H9 (cell line): ENCODE measurements around the gene AIFM2. TPM values are rescaled to one million over a fixed set of nuclear protein-coding genes. Genes with fewer than 3 reads are reported as not detected.

Source experiments
- DNase-seq: peaks from one replicate; pipeline ENCODE4 v3.0.0-alpha.2; 2017
- H2AFZ ChIP-seq: one replicate; pipeline ENCODE4 v1.6.1; 2013; ENCODE audit warnings: mild to moderate bottlenecking, low read length, control low read depth, moderate library complexity
- H2AK5ac ChIP-seq: 2 replicates; pipeline ENCODE4 v1.6.1; 2013; ENCODE audit warnings: low read length, control low read depth, mixed read lengths; ENCODE audit not compliant: insufficient read length
- H2BK120ac ChIP-seq: one replicate; pipeline ENCODE4 v1.6.1; 2013; ENCODE audit warnings: low read depth, mild to moderate bottlenecking, low read length, control low read depth, inconsistent platforms; ENCODE audit not compliant: poor library complexity, severe bottlenecking
- H2BK12ac ChIP-seq: 2 replicates; pipeline ENCODE4 v1.6.1; 2013; ENCODE audit warnings: low read length, control low read depth, mixed read lengths, low read depth; ENCODE audit not compliant: insufficient read length
- H2BK15ac ChIP-seq: 2 replicates; pipeline ENCODE4 v1.6.1; 2013; ENCODE audit warnings: low read depth, low read length, control low read depth
- H2BK20ac ChIP-seq: one replicate; pipeline ENCODE4 v1.6.1; 2013; ENCODE audit warnings: low read depth, mild to moderate bottlenecking, low read length, control low read depth, inconsistent platforms; ENCODE audit not compliant: poor library complexity, severe bottlenecking
- H2BK5ac ChIP-seq: 2 replicates; pipeline ENCODE4 v1.6.1; 2013; ENCODE audit warnings: low read length, control low read depth, mixed read lengths; ENCODE audit not compliant: insufficient read length
- H3K14ac ChIP-seq: 2 replicates; pipeline ENCODE4 v1.6.1; 2013; ENCODE audit warnings: low read length, control low read depth; ENCODE audit not compliant: insufficient read depth
- H3K18ac ChIP-seq: 2 replicates; pipeline ENCODE4 v1.6.1; 2013; ENCODE audit warnings: low read depth, mild to moderate bottlenecking, mixed read lengths, low read length, control low read depth; ENCODE audit not compliant: insufficient read length
- H3K23ac ChIP-seq: 2 replicates; pipeline ENCODE4 v1.6.1; 2013; ENCODE audit warnings: low read length, control low read depth, mixed read lengths, low read depth; ENCODE audit not compliant: insufficient read length
- H3K23me2 ChIP-seq: 2 replicates; pipeline ENCODE4 v1.6.1; 2013; ENCODE audit warnings: low read depth, mild to moderate bottlenecking, mixed read lengths, low read length, control low read depth; ENCODE audit not compliant: insufficient read length, poor library complexity, severe bottlenecking
- H3K27ac ChIP-seq: 2 replicates; pipeline ENCODE4 v1.5.1; 2013; ENCODE audit warnings: low read length, control low read depth, mixed read lengths, low read depth; ENCODE audit not compliant: insufficient read length
- H3K27me3 ChIP-seq: 2 replicates; pipeline ENCODE4 v1.6.1; 2013; ENCODE audit warnings: low read length, control low read depth, inconsistent platforms; ENCODE audit not compliant: insufficient read depth
- H3K4ac ChIP-seq: 2 replicates; pipeline ENCODE4 v1.6.1; 2013; ENCODE audit warnings: low read depth, mild to moderate bottlenecking, control low read depth, inconsistent platforms, low read length, moderate library complexity
- H3K4me1 ChIP-seq: 2 replicates; pipeline ENCODE4 v1.6.1; 2013; ENCODE audit warnings: low read length, control low read depth, inconsistent platforms; ENCODE audit not compliant: insufficient read depth
- H3K4me2 ChIP-seq: 2 replicates; pipeline ENCODE4 v1.6.1; 2013; ENCODE audit warnings: low read length, control low read depth, mixed read lengths; ENCODE audit not compliant: insufficient read length, insufficient read depth
- H3K56ac ChIP-seq: 2 replicates; pipeline ENCODE4 v1.6.1; 2013; ENCODE audit warnings: low read depth, mild to moderate bottlenecking, mixed read lengths, low read length, control low read depth; ENCODE audit not compliant: insufficient read length
- H3K79me1 ChIP-seq: 2 replicates; pipeline ENCODE4 v1.6.1; 2013; ENCODE audit warnings: low read depth, mild to moderate bottlenecking, moderate library complexity, low read length, control low read depth, inconsistent platforms; ENCODE audit not compliant: insufficient read depth, poor library complexity, severe bottlenecking
- H3K79me2 ChIP-seq: 2 replicates; pipeline ENCODE4 v1.6.1; 2013; ENCODE audit warnings: low read length, control low read depth, inconsistent platforms; ENCODE audit not compliant: insufficient read depth
- H3K9ac ChIP-seq: 2 replicates; pipeline ENCODE4 v1.6.1; 2013; ENCODE audit warnings: low read length, control low read depth, mixed read lengths; ENCODE audit not compliant: insufficient read length; ENCODE audit errors: extremely low read depth
- H3K9me3 ChIP-seq: one replicate; pipeline ENCODE4 v1.6.1; 2013; ENCODE audit warnings: low read depth, low read length, inconsistent platforms; ENCODE audit not compliant: control insufficient read depth
- H3T11ph ChIP-seq: one replicate; pipeline ENCODE4 v1.6.1; 2013; ENCODE audit warnings: mild to moderate bottlenecking, low read length, control low read depth, inconsistent platforms
- H4K20me1 ChIP-seq: one replicate; pipeline ENCODE4 v1.6.1; 2013; ENCODE audit not compliant: control insufficient read depth, insufficient read length, insufficient read depth
- H4K5ac ChIP-seq: 2 replicates; pipeline ENCODE4 v1.6.1; 2013; ENCODE audit warnings: low read depth, mild to moderate bottlenecking, mixed read lengths, low read length, control low read depth; ENCODE audit not compliant: insufficient read length
- H4K8ac ChIP-seq: replicated peaks from 2 replicates; pipeline ENCODE4 v1.6.1; 2013; ENCODE audit warnings: low read length, control low read depth, mixed read lengths, low read depth; ENCODE audit not compliant: insufficient read length
- H4K91ac ChIP-seq: 2 replicates; pipeline ENCODE4 v1.6.1; 2013; ENCODE audit warnings: low read depth, mild to moderate bottlenecking, moderate library complexity, mixed read lengths, low read length, control low read depth; ENCODE audit not compliant: insufficient read length
- H3K27ac Mint-ChIP-seq, 3 experiments: 2 replicates in 2 of 3; 3 replicates in 1 of 3; pipeline ENCODE4 v1.8.0; 2020 to 2021; ENCODE audit warnings: mixed read lengths in 3 of 3, mild to moderate bottlenecking in 1 of 3, moderate library complexity in 1 of 3
- H3K27me3 Mint-ChIP-seq: 2 replicates; pipeline ENCODE4 v1.8.0; 2021; ENCODE audit warnings: low read depth, mild to moderate bottlenecking, moderate library complexity, mixed read lengths
- H3K36me3 Mint-ChIP-seq, 3 experiments: 2 replicates in 2 of 3; 3 replicates in 1 of 3; pipeline ENCODE4 v1.8.0; 2020 to 2021; ENCODE audit warnings: low read depth in 3 of 3, mixed read lengths in 3 of 3; ENCODE audit not compliant: insufficient read depth in 1 of 3
- H3K4me1 Mint-ChIP-seq, 2 experiments: 2 replicates each; pipeline ENCODE4 v1.8.0; 2020; ENCODE audit warnings: mixed read lengths in 2 of 2
- H3K4me3 Mint-ChIP-seq, 2 experiments: 2 replicates in 1 of 2; 3 replicates in 1 of 2; pipeline ENCODE4 v1.8.0; 2020 to 2021; ENCODE audit warnings: mild to moderate bottlenecking in 2 of 2, mixed read lengths in 2 of 2, moderate library complexity in 1 of 2
- H3K9me3 Mint-ChIP-seq, 2 experiments: 2 replicates in 1 of 2; 3 replicates in 1 of 2; pipeline ENCODE4 v1.8.0; 2020; ENCODE audit warnings: mild to moderate bottlenecking in 2 of 2, mixed read lengths in 2 of 2, moderate library complexity in 1 of 2
- CTCF ChIP-seq: fragments of 200-600 bp; sonication (generic); conservative IDR thresholded peaks from 3 replicates; pipeline ENCODE4 v1.8.0; 2021; ENCODE audit warnings: antibody characterized with exemption, mild to moderate bottlenecking
- WGBS: extraction: QIAGEN DNeasy Blood & Tissue Kit; methylation state at CpG from one replicate; pipeline ENCODE4 v1.1.7; 2013; ENCODE audit warnings: missing lambda C conversion rate, low lambda C conversion rate, mixed read lengths; ENCODE audit not compliant: insufficient read length; ENCODE audit errors: extremely low coverage; 5-methylcytosine and 5-hydroxymethylcytosine counted together
- total RNA-seq: library from RNA; stranded (reverse); gene quantifications from 2 replicates; pipeline ENCODE4 v1.2.1, GENCODE V29; 2021

AIFM2 gene
- total RNA-seq, 1 experiment from 2014 or later, result 5.3 TPM

GRCh38 chr10:70119197-70119596, 13.4 kb downstream of the AIFM2 start:
- Histone ChIP-seq H3T11ph (no peak overlapping the region), H3K79me2 (no peaks in the 10 kb centered on the region), H3K9me3 (no peaks in the 10 kb centered on the region), H2BK5ac (no peak overlapping the region), H3K27me3 (no peaks in the 10 kb centered on the region), H3K23me2 (no peaks in the 10 kb centered on the region), H4K20me1 (no peaks in the 10 kb centered on the region), H2BK15ac (no peak overlapping the region), H4K8ac (no peak overlapping the region), H3K23ac (no peak overlapping the region), H2AFZ (no peak overlapping the region), H3K18ac (no peak overlapping the region), H3K79me1 (no peaks in the 10 kb centered on the region), H3K4me2 (no peak overlapping the region), H3K4ac (no peak overlapping the region), H3K56ac (no peak overlapping the region), H3K9ac (no peak overlapping the region), H4K5ac (no peak overlapping the region), H3K4me1 (no peaks in the 10 kb centered on the region), H4K91ac (no peak overlapping the region), H2BK12ac (no peak overlapping the region), H3K14ac (no peak overlapping the region), H2BK120ac (peak overlapping the region; percentile 12), H3K27ac (no peak overlapping the region), H2AK5ac (no peak overlapping the region), H2BK20ac (no peak overlapping the region)
- no peak for TF ChIP-seq CTCF
- Mint-ChIP-seq H3K9me3 (no peaks in the 10 kb centered on the region), H3K27ac (no peak overlapping the region), H3K4me1 (peaks cover 5 to 9% of the 10 kb centered on the region in 2 experiments), H3K36me3 (peaks cover 0 to 3% (median 0%) of the 10 kb centered on the region in 3 experiments; a peak in 2 of 7 replicates), H3K27me3 (no peaks in the 10 kb centered on the region), H3K4me3 (no peak overlapping the region)
- WGBS, result no CpG with 5 or more reads among the region's 7 CpGs
- no peak for DNase-seq
